Measurements from ENCODE around the gene COPB1. TPM values are rescaled to one million over a fixed set of nuclear protein-coding genes. Genes with fewer than 3 reads are reported as not detected.

COPB1 gene
- total and polyA plus RNA-seq, 9 of the 15 experiments (the other 6 are each of a cell fraction or from before 2014, with no cell fraction given) = 64.7 to 188 (median 91.6) TPM

DNA sequence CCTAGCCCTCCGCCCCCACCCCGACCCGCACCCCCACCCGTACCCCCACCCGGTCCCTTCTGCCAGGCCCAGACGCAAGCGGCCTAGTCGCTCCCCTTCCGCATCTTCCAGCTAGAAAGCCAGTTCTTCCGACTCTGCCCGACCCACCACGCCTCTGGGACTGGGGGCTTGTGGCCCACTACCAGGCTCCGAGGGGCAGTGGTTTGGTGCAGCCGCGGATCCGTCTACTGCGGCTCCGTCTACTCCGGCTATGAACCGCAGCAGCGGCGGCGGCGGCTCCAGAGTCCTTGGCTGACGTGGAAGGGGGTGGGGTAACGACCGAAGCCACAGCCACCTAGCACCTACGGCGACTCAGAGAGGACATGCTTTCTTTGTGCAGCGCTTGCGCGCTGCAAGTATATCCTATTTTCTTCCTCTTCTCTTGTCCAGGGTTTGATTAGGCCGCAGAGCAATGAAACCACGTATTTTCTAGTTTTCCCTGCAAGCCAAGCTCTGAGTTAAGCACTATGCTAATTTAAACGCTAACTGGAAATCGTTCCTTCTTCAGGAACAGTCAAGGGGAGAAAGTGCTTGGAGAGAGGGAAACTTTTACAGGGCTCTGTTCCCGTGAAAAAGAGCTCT, at the start of gene COPB1 (continued):
- no peak for TF ChIP-seq CUX1 (CRISPR knock-in tag; IDR thresholded peaks at IDR 0.05)
- TF ChIP-seq KDM1A (IDR thresholded peaks at IDR 0.05) = no peak
- no peak for TF ChIP-seq HOMEZ (CRISPR knock-in tag; IDR thresholded peaks at IDR 0.05)
- 0 out of 2 replicates have a peak, but pooled peaks have one; percentile 26 for TF ChIP-seq SMAD4 (CRISPR knock-in tag; conservative IDR thresholded peaks at IDR 0.05)
- no peak for TF ChIP-seq ZNF12 (CRISPR knock-in tag; IDR thresholded peaks at IDR 0.05)
- peak; percentile 64 for TF ChIP-seq HMGN3 (IDR thresholded peaks at IDR 0.05; ENCODE audit: borderline replicate concordance, extremely low read depth, insufficient read length, low read depth, low read length)
- TF ChIP-seq HNRNPK (IDR thresholded peaks at IDR 0.05; ENCODE audit: low read depth, low read length, poor library complexity, severe bottlenecking) = no peak
- 0 out of 2 replicates have a peak, but pooled peaks have one; percentile 31 for TF ChIP-seq ZKSCAN1 (IDR thresholded peaks at IDR 0.05; ENCODE audit: low read depth, low read length)
- no peak for TF ChIP-seq ZNF354B (CRISPR knock-in tag; IDR thresholded peaks at IDR 0.05)
- no peak for TF ChIP-seq TRIM25 (IDR thresholded peaks at IDR 0.05; ENCODE audit: borderline replicate concordance)
- no peak for TF ChIP-seq ZNF174 (CRISPR knock-in tag; IDR thresholded peaks at IDR 0.05)
- no peak for TF ChIP-seq ZC3H4 (CRISPR knock-in tag; IDR thresholded peaks at IDR 0.05; ENCODE audit: borderline replicate concordance)
- no peak for TF ChIP-seq ZNF512 (tag; IDR thresholded peaks at IDR 0.05)
- TF ChIP-seq, protein P1, sequence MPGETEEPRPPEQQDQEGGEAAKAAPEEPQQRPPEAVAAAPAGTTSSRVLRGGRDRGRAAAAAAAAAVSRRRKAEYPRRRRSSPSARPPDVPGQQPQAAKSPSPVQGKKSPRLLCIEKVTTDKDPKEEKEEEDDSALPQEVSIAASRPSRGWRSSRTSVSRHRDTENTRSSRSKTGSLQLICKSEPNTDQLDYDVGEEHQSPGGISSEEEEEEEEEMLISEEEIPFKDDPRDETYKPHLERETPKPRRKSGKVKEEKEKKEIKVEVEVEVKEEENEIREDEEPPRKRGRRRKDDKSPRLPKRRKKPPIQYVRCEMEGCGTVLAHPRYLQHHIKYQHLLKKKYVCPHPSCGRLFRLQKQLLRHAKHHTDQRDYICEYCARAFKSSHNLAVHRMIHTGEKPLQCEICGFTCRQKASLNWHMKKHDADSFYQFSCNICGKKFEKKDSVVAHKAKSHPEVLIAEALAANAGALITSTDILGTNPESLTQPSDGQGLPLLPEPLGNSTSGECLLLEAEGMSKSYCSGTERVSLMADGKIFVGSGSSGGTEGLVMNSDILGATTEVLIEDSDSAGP (CRISPR knock-in tag; IDR thresholded peaks at IDR 0.05) = no peak
- TF ChIP-seq CBX8 (IDR thresholded peaks at IDR 0.05; ENCODE audit: borderline replicate concordance, extremely low read depth, low read depth, low read length, poor library complexity, severe bottlenecking) = no peak

Measured in K562 (cell line).